GM18873 (cell line): ENCODE measurements around the gene ZNF227.
"Not testable (repeated sequence)": the region's sequence is repeated elsewhere in the genome, so short reads cannot be mapped to it uniquely, and the experiment has no call there.

Experiments used
- ATAC-seq: cut with Tn5 transposase; IDR thresholded peaks from one replicate; pipeline ENCODE4 v1.9.1; 2021; ENCODE audit warnings: mild to moderate bottlenecking, moderate library complexity, moderate number of reproducible peaks; ENCODE audit not compliant: unreplicated experiment, low FRiP score

Gene ZNF227

GRCh38 chr19:44212250-44212865 lies at the start of gene ZNF227:
Gene ZNF227 (plus strand): TSS chr19:44212532. CDS start chr19:44217793, 5,261 bp downstream.
- peak; percentile 64 for ATAC-seq

GRCh38 chr19:44163789-44164188 lies 48.5 kb upstream of the ZNF227 start:
- ATAC-seq: no peak

- ATAC-seq: peak; percentile 22
Observed at GRCh38 chr19:44164327-44164672, 48.0 kb upstream of the ZNF227 start.

- ATAC-seq: peak; percentile 78
Observed at GRCh38 chr19:44164673-44165512, 47.4 kb upstream of the ZNF227 start, which contains the start of gene ZNF226. Gene ZNF226 (plus strand): TSS chr19:44165100. CDS start chr19:44170081, 4,981 bp downstream.

GRCh38 chr19:44170660-44171059 lies 41.7 kb upstream of the ZNF227 start:
- not testable (repeated sequence) for ATAC-seq

- no peak for ATAC-seq
Observed at GRCh38 chr19:44176590-44176989, 35.7 kb upstream of the ZNF227 start.

- no peak for ATAC-seq
Observed at GRCh38 chr19:44180968-44181367, 31.4 kb upstream of the ZNF227 start.

- ATAC-seq: no peak
Observed at GRCh38 chr19:44182145-44182544, 30.2 kb upstream of the ZNF227 start.

GRCh38 chr19:44190020-44190419 lies 22.3 kb upstream of the ZNF227 start:
- ATAC-seq: no peak

- ATAC-seq: no peak
Observed at GRCh38 chr19:44192127-44192526, 20.2 kb upstream of the ZNF227 start.

GRCh38 chr19:44196772-44197171 lies 15.6 kb upstream of the ZNF227 start:
- ATAC-seq: no peak

- ATAC-seq: no peak
Observed at GRCh38 chr19:44202470-44202869, 9.9 kb upstream of the ZNF227 start.

- ATAC-seq: no peak
Observed at GRCh38 chr19:44202974-44203373, 9.4 kb upstream of the ZNF227 start.

GRCh38 chr19:44203877-44204276 lies 8.5 kb upstream of the ZNF227 start:
- ATAC-seq: not testable (repeated sequence)

GRCh38 chr19:44204772-44205171 lies 7.6 kb upstream of the ZNF227 start:
- ATAC-seq: no peak

- no peak for ATAC-seq
Observed at GRCh38 chr19:44207126-44207803, 5.1 kb upstream of the ZNF227 start.

GRCh38 chr19:44212866-44213346 lies 574 bp downstream of the ZNF227 start:
- ATAC-seq: no peak

GRCh38 chr19:44219926-44220325 lies 7.6 kb downstream of the ZNF227 start:
- ATAC-seq: not testable (repeated sequence)

GRCh38 chr19:44220761-44221160 lies 8.4 kb downstream of the ZNF227 start:
- ATAC-seq: not testable (repeated sequence)

- ATAC-seq: not testable (repeated sequence)
Observed at GRCh38 chr19:44221291-44221690, 9.0 kb downstream of the ZNF227 start.

GRCh38 chr19:44228318-44228717 lies 16.0 kb downstream of the ZNF227 start:
- no peak for ATAC-seq
